LNCaP clone FGC (cell line): Measurements from ENCODE around the gene SCN4B.

Experiments
- DNase-seq: peaks from one replicate; pipeline ENCODE4 v3.0.0-alpha.2; 2011; ENCODE audit warnings: low read depth
- H3K4me3 ChIP-seq: 2 replicates; pipeline ENCODE4 v1.5.1; 2011; ENCODE audit warnings: mild to moderate bottlenecking, low read depth, low read length, control low read depth
- CTCF ChIP-seq: IDR thresholded peaks from 2 replicates; pipeline ENCODE4 v1.5.1; 2012; ENCODE audit warnings: mild to moderate bottlenecking; ENCODE audit not compliant: control insufficient read depth, insufficient read depth; ENCODE audit errors: extremely low read depth

SCN4B gene

GRCh38 chr11:118132385-118133151, 20.1 kb downstream of the SCN4B start:
- no peak for DNase-seq
- no peak overlapping the region for H3K4me3 ChIP-seq
- TF ChIP-seq CTCF: no peak

GRCh38 chr11:118129471-118130172, 23.0 kb downstream of the SCN4B start:
- H3K4me3 ChIP-seq: no peak overlapping the region
- TF ChIP-seq CTCF: no peak
- no peak for DNase-seq

GRCh38 chr11:118128721-118129470, 23.7 kb downstream of the SCN4B start:
- TF ChIP-seq CTCF: no peak
- H3K4me3 ChIP-seq: no peak overlapping the region
- no peak for DNase-seq

- no peak overlapping the region for H3K4me3 ChIP-seq
- no peak for TF ChIP-seq CTCF
- no peak for DNase-seq
Observed at GRCh38 chr11:118128310-118128709, 24.3 kb downstream of the SCN4B start.

GRCh38 chr11:118126082-118126838, 26.4 kb downstream of the SCN4B start:
- TF ChIP-seq CTCF: no peak
- DNase-seq: no peak
- no peak overlapping the region for H3K4me3 ChIP-seq

GRCh38 chr11:118124929-118125535, 27.6 kb downstream of the SCN4B start:
- TF ChIP-seq CTCF: no peak
- DNase-seq: no peak
- no peak overlapping the region for H3K4me3 ChIP-seq
